GM19324 (cell line): ENCODE measurements around the gene MINDY4.

Experiments
- ATAC-seq: cut with Tn5 transposase; IDR thresholded peaks from one replicate; pipeline ENCODE4 v1.9.1; 2021; ENCODE audit warnings: mild to moderate bottlenecking, moderate library complexity; ENCODE audit not compliant: unreplicated experiment, low FRiP score

MINDY4 gene

DNA sequence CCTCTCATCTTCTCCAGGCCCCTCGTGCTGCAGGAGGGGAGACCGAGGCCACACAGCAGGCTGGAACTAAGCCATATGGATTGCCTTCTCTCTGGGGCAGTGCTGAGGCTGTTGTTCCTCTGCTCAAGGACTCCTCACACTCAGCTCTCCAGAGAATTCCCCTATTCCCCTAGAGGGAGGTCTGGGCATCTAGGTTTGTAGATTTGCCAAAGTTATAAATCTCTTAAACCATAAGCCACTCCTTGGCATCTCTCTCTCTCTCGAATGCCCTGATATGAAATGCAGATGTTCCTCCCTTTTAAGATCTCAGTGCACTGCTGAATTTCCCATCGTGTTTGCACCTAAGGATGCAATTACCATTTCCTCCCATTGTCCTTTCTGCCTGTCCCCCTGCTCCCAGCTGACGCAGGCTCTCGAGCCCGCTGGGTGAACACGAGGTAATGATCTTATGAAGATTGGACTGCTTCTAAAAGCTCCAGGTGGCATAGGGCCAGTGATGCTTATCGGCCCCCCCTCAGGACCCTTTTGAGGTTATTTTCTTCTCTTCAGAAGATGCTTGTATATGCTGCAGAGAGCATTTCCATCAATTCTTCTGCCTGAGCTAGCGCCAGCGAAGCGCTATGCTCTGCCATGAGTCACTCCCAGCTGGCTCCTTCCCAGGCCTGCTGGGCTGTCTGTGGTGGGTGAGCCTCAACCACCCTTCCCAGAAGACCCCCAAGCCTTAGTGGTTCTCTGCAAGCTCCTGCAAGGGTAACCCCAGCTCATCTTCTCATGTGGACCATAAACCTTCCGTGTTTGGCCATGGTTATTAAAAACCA lies 98.8 kb downstream of the MINDY4 start:
- ATAC-seq, result no peak

DNA sequence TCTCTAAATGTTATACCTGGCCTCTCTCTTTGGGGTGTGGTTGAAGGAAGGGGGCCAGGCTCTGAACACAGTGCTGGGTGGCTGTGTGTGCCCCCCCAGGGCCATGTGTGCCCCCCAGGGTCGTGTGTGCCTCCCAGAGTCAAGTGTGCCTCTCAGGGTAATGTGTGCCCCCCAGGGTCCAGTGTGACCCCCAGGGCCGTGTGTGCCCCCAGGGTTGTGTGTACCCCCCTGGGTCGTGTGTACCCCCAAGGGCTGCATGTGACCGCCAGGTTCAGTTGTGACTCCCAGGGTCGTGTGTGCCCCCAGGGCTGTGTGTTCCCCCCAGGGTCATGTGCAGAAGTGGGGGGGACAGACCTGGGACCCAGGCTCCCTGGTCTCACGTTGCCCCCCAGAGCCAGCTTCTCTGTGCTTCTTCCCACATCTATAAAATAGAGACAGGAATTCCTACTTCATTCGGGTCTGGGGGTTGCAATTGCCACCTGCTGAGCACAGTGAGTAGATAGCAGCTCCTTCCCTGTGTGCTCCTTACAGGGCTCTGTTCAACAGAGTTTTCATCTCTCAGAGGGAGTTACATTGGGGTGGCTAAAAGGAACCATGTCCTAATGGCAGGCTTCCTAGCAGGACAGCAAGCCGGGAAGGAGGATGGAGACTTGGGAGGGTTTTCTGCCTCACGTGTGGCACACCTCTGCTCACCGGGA lies 99.8 kb downstream of the MINDY4 start:
- no peak for ATAC-seq

DNA sequence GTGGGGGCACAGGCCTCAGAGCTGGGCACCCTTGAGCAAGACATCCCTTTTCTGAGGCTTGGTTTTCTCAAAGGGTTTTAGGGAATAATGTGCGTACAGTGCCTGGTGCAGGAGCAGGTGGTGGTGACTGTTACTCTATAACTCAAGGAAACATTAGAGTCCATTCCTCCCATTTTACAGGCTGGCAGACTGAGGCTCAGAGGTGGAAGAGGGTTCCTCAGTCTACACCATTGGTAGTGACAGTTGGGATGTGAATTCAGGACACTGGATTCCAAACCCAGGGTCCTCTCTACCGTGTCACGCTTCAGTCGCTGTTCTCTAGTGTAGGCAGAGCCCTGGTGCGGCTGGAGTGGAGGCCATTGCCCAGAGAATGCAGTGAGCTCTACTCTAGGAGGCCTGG lies 100.4 kb downstream of the MINDY4 start:
- no peak for ATAC-seq

DNA sequence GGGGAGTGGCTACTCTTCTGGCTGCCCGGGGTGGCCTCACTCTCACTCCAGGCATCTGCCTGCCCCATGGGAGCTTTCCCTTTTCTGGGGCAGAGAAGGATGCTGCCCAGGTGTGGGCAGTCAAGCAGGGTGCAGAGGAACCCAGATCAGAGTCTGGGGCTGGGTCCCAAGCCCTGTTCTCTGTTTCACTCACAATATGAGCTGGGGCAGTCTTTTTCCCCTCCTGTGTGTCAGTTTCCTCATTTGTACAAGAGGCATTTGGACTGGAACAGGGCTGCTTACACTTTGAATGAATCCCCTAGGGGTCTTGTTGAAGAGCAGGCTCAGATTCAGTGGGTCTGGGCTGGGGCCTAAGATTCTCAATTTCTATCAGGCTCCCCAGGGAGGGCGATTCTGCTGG lies 102.0 kb downstream of the MINDY4 start:
- ATAC-seq, result no peak

DNA sequence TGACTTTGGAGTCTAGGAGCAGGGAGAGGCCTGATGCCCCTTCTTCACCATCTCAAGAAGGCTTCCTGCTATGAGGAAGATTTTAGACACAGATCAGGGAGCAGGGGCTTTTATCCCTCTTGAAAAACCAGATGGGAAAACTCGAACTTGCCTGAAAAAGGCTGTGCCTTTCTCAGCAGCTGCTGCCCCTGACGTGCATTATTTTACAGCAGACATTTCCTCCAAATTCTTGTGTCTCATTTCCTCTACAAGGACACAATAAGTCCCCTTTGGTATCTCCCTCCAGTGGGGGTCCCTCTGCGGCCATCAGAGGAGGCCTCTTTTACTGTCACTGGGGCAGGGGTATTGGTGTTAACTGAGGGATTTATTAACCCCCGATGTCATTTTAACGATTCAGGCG lies 102.4 kb downstream of the MINDY4 start:
- ATAC-seq, result no peak

DNA sequence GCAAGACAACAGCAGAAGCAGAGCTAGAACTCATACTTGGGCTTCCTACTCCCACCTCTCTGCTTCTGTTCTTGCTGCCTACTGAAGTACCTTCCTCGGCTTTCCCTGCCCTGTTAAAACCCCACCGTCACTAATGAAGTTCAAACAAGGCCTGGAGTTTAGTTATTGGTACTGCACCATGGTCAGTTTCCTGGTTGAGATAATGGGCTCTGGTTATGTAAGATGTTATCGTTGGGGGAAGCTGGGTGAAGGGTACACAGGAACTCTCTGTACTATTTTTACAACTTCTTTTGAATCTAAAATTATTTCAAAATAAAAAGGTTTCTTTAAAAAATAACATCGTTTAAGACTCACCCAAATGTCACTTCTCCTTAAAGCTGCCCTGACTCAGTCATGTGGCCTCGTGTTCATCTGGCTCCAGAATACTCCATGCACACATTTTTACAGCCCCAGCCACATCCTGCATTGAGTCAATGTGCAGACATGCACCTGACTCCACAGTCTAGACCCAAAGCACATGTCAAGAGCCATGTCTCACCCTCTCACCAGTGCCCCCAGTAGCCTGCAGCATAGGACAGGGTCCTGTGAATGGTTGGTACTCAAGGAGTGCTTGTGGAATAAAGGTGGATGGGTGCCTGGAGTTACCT lies 103.6 kb downstream of the MINDY4 start:
- no peak for ATAC-seq

DNA sequence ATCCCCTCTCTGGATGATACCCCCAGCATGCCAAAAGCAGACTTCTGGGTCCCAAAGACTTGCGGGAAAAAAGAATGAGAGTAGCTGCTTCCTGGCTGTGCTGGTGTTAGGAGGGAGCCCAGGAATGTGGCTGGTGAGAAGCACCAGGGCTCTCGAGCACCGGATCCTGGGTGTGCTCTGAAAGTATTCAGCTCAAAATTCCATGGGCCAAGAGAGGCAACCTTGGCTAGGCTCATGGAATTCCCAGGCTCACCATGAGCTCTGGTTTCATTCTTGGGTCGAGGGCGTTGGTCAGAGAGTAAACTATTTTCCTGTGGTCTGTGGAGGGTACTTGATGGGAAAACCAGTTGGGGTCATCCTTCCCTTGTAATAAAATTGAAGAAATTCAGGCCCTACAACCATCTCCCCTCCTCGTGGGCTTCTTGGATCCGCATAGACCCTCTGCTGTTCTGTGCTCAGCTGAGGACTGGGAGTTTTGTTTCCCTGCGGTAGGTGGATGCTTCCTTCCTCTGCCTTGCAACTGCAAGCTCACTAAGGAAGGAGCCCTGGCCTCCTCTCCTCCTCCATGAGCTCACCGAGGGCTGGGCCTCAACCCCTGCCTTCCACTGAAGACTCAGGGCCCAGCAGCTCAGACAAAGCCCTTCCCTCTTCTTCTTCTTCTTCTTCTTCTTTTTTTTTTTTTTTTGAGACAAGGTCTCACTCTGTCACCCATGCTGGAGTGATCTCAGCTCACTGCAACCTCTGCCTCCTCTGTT lies 106.0 kb downstream of the MINDY4 start:
- no peak for ATAC-seq

DNA sequence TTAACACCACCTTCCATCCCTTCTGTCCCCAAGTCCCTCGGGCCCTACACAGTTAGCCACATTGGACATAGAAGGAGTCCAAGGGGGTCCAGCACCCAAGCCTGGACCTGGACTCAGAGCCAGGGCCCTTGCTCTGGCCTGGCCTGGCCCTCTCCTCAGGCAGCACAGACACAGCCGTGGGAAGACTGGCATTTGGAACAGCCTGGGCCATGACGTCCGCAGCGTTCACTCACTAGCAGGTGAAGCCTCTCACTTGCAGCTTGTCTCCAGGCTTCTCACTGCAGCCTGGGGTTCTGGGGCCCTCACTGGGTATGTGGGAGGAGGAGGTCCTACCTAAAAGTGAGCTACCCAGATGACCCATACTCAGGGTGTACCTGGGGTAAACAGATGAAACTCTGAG lies 106.8 kb downstream of the MINDY4 start:
- ATAC-seq, result no peak

DNA sequence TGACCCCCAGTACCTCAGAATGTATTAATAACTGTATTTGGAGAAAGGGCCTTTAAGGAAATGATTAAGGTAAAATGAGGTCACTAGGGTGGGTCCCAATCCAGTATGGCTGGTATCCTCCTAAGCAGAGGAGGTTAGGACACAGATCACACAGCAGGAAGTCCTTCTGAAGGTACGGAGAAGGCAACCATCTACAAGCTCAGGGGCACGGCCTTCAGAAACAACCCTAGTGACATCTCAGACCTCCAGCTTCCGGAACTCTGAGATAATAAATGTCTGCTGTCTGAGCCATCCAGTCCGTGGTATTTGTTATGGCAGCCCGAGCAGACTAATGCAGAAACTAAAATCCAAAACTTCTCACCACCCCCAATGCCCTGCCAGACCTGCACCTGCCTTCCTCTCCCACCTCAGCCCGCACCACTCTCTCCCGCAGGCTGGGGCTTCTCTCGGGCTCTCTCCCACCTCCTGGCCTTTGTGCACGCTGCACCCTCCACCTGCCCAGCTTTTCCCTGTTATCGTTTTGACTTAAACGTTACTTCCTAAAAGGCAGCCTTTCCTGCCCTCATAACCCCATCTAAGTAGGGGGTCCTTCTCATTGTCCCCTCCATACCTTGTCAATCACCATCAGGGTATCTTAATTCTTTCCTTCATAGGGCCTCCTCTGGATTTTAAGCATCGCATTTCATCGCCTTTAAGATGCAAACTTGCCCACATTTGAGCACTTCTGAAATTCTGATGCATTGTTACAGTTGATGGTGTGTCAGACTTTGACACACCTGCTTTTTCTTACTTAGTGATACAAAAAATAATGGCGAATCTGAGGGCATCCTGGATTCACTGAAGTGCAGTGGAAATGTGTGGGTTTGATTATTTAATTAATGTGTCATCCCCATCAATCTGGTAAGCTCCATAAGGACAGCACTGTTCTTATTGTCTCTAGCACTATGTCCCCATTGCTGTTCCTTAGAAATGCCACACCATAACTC lies 108.2 kb downstream of the MINDY4 start:
- ATAC-seq, result no peak

DNA sequence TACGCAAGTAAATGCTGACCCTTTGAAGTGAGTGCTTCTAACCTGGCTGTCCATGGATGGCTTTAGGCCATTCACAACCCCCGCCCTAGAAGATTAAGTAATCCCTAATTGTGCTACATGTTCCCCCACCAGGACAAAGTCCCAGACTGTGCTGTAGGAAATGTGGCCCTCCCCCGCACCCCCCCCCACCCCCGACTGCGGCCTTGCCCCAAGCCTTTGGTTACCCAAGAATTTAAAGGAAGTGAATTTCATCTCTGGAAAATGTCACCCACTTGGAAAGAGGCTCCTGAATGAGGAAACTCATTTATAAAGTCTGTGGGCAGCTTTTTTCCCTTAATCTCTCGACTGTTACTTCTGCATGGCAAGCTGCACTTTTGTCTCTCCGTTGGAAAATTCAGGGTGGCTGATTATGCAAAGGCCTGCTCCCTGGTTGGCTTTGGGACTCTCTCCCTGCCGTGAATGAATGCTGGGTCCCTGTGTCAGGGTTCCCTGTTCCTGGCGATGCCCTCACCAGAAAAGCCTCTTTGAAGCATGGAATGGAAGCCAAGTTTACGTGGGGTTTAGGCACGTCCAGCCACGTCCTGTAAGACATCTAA lies 109.0 kb downstream of the MINDY4 start:
- no peak for ATAC-seq

DNA sequence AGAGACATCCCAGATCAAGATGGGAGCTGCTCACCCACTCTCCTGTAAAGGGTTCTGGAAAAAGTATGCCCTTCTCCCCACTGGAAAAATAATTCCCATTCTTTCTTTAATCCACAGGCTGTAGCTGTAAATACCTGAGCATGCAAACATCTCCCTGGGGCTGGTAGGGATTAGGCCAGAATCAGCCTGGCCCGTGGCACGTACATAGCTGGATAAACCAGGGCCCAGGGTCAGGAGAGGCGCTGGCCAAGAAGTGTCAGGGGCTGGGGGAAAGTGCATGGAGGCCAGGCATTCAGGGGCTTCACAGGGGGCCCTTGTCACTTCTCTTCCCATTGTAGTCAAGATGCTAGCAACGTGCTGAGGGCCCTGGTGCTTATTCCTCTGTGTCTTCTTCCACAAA lies 109.7 kb downstream of the MINDY4 start:
- ATAC-seq, result no peak

DNA sequence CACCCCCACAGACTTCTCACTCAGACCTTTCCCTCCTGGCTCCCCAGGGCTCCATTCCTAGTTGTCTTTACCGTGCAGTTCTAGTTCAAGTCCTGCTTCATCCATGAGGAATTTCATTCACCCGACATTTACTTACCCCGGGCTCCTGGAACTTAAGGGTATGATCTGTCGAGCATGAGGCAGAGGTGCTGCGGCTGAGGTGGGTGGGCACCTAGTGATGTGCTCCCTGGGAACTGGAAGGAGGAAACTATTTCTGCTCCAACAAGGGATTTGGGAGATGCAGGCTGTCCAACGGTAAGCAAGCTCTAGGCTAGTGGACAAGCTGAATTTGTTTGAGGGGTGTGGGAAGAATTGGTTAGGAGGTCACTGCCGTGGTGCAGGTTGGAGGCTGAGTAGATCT lies 110.2 kb downstream of the MINDY4 start:
- no peak for ATAC-seq

DNA sequence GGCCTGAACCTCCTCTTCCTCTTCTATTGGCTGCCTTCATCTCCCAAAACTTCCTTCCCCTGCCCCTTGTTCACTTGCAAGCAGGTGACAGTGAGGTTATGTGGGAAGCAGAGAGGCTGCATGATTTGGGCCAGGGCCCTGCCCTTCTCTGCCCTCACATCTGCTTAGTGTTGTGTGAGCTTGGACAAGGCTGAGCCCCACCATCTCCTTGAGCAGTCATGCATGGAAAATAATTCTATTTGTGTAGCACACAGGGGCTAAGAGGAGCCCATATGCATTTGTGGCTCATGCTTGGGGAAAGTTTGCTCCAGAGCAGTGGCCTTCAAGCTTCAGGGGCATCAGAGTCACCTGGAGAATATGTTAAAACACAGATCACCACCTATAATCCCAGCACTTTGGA lies 113.7 kb downstream of the MINDY4 start:
- no peak for ATAC-seq

DNA sequence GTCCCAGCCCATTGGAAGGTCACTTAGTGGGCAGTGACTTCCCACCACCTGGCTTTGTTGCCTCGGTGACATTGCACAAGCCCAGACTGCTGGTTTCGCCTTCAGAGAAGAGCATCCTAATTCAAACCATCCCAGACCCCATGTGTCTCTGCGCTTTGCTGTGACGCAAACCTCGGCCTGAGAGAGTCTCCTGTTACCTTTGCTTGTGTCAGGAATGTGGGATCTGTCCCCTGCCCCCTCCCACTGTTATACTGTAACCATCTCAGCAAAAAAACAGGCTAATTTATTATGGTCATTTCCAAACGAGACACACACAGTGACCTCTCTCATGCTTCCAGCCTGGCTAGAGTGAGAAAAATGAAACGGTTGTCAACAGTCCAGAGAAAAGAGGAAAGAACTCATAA lies 115.4 kb downstream of the MINDY4 start:
- no peak for ATAC-seq

DNA sequence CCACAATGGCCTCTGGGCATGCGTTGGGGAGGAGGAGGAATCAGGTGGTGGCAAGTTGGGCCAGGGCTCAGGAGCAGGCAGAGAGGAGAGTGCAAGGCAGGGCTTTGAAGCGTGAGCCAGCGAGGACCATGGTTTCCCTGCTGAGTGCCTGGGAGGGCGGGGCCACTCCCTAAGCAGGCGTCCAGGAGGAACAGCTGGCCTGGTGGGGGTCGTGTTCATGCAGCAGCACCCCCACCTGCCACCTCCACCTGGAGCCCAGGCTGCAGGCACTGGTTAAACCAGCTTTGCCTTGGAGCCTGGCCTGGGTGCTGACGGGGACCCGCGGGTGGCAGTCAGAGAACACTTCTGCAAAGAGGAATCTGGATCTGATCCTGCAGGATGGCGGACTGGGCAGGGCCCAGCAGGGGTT lies 116.3 kb downstream of the MINDY4 start:
- ATAC-seq, result no peak

DNA sequence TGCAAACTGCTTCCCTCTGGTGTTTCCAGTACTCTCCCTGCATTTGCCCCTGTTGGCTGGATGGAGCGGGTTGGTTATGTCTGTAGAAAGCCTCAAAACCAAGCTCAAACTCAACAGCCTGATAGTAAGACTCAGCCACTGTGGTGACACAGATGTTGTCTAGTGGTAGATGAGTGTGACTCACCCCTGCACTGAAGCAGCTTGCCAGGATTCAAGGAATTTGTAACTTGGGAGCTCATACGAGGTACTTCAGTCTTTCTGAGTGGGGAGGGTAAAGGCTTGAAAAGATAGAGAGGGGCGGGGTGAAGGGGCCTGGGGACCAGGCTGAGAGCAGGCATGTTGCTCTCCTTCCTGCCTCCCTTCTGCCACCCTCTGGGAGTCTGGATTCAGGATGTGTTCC lies 117.5 kb downstream of the MINDY4 start:
- ATAC-seq, result no peak

DNA sequence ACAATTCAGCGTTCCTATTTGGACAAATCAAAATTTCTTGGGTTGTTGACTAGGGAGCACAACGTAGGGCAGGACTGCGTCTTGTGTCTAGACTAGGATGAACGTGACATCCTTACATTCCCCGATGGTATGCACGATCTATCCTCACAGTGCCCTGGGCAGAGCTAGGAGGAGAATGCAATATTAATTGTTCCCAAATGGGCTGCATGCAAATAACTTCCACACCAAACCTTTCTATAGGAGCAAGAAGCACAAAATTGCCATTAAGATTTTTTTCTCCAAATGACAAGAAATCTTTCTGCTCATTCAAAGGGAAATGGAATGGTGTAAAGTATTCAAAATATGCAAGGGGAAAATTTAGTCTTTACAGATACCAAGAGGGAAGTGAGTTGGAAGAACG lies 119.0 kb downstream of the MINDY4 start:
- ATAC-seq, result no peak

DNA sequence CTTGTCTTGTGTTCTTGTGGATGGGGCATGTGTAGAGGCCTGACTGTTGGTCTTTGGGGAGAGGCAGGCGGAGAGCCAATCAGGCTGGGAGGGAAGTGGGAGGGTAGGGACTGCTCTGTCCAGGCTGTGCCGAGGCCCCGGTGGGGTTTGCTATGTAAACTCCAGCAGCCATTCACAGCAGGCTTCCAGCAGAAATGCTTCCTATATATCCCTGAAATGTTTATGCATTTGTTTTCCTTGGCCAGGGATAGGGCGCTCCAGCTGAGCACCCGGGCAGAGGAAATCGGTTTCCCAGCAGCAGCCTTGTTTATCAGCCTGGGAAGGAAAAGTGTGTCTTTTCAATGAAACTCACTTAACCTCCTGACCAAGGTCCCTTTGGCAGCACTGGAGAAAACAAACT lies 122.1 kb downstream of the MINDY4 start:
- ATAC-seq, result no peak

DNA sequence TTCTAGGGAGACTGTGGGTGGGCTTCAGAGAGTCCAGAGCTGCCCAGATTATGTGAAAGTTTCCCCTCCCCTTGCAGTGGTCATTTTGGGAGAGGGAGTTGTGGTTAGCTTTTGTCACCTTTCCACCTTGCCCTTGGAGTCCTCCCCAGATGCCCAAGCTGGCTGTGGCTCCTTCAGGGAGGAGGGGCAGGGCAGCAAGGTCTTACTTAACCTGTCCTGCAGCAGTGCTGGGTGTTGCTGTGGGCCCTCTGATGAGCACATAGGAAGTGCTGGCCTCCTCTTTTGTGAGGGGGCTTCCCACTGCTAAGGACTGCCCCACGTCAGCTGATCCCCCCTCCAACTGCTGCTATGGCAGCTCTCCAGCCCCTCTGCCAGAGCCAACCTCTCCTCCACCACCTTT lies 122.8 kb downstream of the MINDY4 start:
- no peak for ATAC-seq
